Prostate gland (tissue), 2 donors: ENCODE results near the gene NEU1.

ENCODE experiments used
- CTCF ChIP-seq, 4 experiments: fragments of 200-600 bp in 2 of 4; fragments of 450-650 bp in 2 of 4; sonication (generic) in 2 of 4; IDR thresholded peaks; 1 replicate in 3 of 4; 2 replicates in 1 of 4; pipeline ENCODE4 v1.5.1; 2016 to 2019; ENCODE audit warnings: antibody characterized with exemption in 4 of 4, mild to moderate bottlenecking in 2 of 4, moderate library complexity in 2 of 4
- POLR2A ChIP-seq: fragments of 450-650 bp; IDR thresholded peaks from one replicate; pipeline ENCODE4 v1.6.1; 2016; ENCODE audit warnings: antibody characterized with exemption, mild to moderate bottlenecking
- POLR2AphosphoS5 ChIP-seq: sonication (generic); formaldehyde crosslinking; IDR thresholded peaks from one replicate; pipeline ENCODE4 v1.6.1; 2017; ENCODE audit warnings: antibody characterized with exemption

- TF ChIP-seq CTCF (IDR thresholded peaks at IDR 0.05), result no peak
- peak; percentile 90 for TF ChIP-seq POLR2A
- peak; percentile 100 for TF ChIP-seq POLR2AphosphoS5
These were observed 48.0 kb downstream of the NEU1 start for GRCh38 chr6:31814677-31815024.
